Hepatocyte (in vitro differentiated cells): Measurements from ENCODE around the gene SNPH. TPM values are rescaled to one million over a fixed set of nuclear protein-coding genes. Genes with fewer than 3 reads are reported as not detected.
"Not testable (repeated sequence)": the region's sequence is repeated elsewhere in the genome, so short reads cannot be mapped to it uniquely, and the experiment has no call there.

Experiments used
- DNase-seq: peaks from one replicate; pipeline ENCODE4 v3.0.0-alpha.2; 2016; ENCODE audit warnings: low spot score
- H2AFZ ChIP-seq: fragments of 200-600 bp; sonication (generic); 2 replicates; pipeline ENCODE4 v1.6.0; 2016; ENCODE audit warnings: antibody characterized with exemption, mild to moderate bottlenecking
- H3K27ac ChIP-seq: fragments of 200-600 bp; sonication (generic); 2 replicates; pipeline ENCODE4 v1.5.1; 2016; ENCODE audit warnings: mild to moderate bottlenecking
- H3K27me3 ChIP-seq: fragments of 200-600 bp; sonication (generic); 2 replicates; pipeline ENCODE4 v1.6.1; 2016
- H3K36me3 ChIP-seq: fragments of 200-600 bp; sonication (generic); replicated peaks from 2 replicates; pipeline ENCODE4 v1.5.1; 2016; ENCODE audit warnings: low read depth; ENCODE audit not compliant: insufficient read depth
- H3K4me1 ChIP-seq: fragments of 200-600 bp; sonication (generic); 2 replicates; pipeline ENCODE4 v1.5.1; 2016; ENCODE audit warnings: mild to moderate bottlenecking, moderate library complexity; ENCODE audit not compliant: insufficient read depth
- H3K4me2 ChIP-seq: fragments of 200-600 bp; sonication (generic); 2 replicates; pipeline ENCODE4 v1.6.0; 2016
- H3K4me3 ChIP-seq: fragments of 200-600 bp; sonication (generic); 2 replicates; pipeline ENCODE4 v1.5.1; 2016; ENCODE audit warnings: mild to moderate bottlenecking
- H3K79me2 ChIP-seq: fragments of 200-600 bp; sonication (generic); 2 replicates; pipeline ENCODE4 v1.6.0; 2017; ENCODE audit warnings: mild to moderate bottlenecking
- H3K9me2 ChIP-seq: fragments of 200-600 bp; sonication (generic); replicated peaks from 2 replicates; pipeline ENCODE4 v1.6.0; 2017; ENCODE audit warnings: mild to moderate bottlenecking; ENCODE audit not compliant: insufficient read depth
- H3K9me3 ChIP-seq: fragments of 200-600 bp; sonication (generic); 2 replicates; pipeline ENCODE4 v1.5.1; 2016; ENCODE audit warnings: low read depth, mild to moderate bottlenecking
- H4K20me1 ChIP-seq: fragments of 200-600 bp; sonication (generic); 2 replicates; pipeline ENCODE4 v1.6.0; 2016; ENCODE audit warnings: mild to moderate bottlenecking; ENCODE audit not compliant: insufficient read depth, poor library complexity, severe bottlenecking
- EZH2 ChIP-seq: fragments of 200-600 bp; sonication (generic); IDR thresholded peaks from 2 replicates; pipeline ENCODE4 v1.6.1; 2016; ENCODE audit warnings: antibody characterized with exemption, mild to moderate bottlenecking, borderline replicate concordance
- EZH2phosphoT487 ChIP-seq: fragments of 200-600 bp; sonication (generic); IDR thresholded peaks from one replicate; pipeline ENCODE4 v1.6.1; 2018; ENCODE audit warnings: antibody characterized with exemption, mild to moderate bottlenecking, low read depth, moderate library complexity; ENCODE audit not compliant: unreplicated experiment, severe bottlenecking
- WGBS: methylation state at CpG from one replicate; pipeline ENCODE4 v1.1.6; 2016; ENCODE audit warnings: low lambda C conversion rate; ENCODE audit errors: missing lambda C conversion rate; 5-methylcytosine and 5-hydroxymethylcytosine counted together
- polyA plus RNA-seq: library from polyadenylated mRNA; unstranded; fragments of >200 nt; fragmentation: Nextera tagmentation; extraction: Ambion mirVana; gene quantifications from 2 replicates; pipeline ENCODE4 v1.2.1, GENCODE V29; 2016
- total RNA-seq: library from RNA; depleted of rRNA; stranded (reverse); fragments of >200 nt; gene quantifications from 2 replicates; pipeline ENCODE4 v1.2.3, GENCODE V29; 2014
- TF ChIP-seq, protein P1 (sequence below): fragments of 200-600 bp; sonication (generic); IDR thresholded peaks from 2 replicates; pipeline ENCODE4 v1.5.1; 2016; ENCODE audit warnings: antibody characterized with exemption, mild to moderate bottlenecking; ENCODE audit not compliant: poor library complexity

The SNPH gene
- total and polyA plus RNA-seq, 2 experiments from 2014 or later = 2.3 to 3.7 TPM

DNA sequence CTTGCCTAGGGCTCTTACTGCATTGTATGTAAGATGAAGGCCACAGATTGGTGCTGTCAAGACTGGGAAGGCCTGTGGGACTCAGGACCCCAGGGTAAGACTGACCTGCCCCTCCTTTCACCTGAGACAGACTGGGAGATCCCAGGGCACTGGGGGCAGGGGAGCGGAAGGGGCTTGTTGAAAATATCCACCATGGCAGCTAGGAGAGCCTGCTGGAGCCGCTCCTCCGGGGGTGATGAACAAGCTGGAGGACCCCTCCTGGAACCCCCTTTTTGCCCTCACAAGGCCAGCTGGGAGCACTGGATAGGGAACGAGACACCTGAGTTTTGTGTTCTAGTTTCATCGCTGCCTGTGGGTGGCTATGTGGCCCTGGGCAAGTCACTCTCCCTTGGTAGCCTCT lies 72.0 kb downstream of the SNPH start:
- DNase-seq = no peak
- no peaks in the 10 kb centered on the region for H3K36me3 ChIP-seq
- WGBS = 95% methylated on average over 5 of the region's 5 CpGs
- no peaks in the 10 kb centered on the region for H3K4me1 ChIP-seq
- H3K27me3 ChIP-seq = no peaks in the 10 kb centered on the region
- H3K9me3 ChIP-seq = no peaks in the 10 kb centered on the region
- no peaks in the 10 kb centered on the region for H4K20me1 ChIP-seq
- no peak overlapping the region for H3K4me2 ChIP-seq
- TF ChIP-seq EZH2phosphoT487 (no peak), EZH2 (no peak)
- TF ChIP-seq, protein P1, sequence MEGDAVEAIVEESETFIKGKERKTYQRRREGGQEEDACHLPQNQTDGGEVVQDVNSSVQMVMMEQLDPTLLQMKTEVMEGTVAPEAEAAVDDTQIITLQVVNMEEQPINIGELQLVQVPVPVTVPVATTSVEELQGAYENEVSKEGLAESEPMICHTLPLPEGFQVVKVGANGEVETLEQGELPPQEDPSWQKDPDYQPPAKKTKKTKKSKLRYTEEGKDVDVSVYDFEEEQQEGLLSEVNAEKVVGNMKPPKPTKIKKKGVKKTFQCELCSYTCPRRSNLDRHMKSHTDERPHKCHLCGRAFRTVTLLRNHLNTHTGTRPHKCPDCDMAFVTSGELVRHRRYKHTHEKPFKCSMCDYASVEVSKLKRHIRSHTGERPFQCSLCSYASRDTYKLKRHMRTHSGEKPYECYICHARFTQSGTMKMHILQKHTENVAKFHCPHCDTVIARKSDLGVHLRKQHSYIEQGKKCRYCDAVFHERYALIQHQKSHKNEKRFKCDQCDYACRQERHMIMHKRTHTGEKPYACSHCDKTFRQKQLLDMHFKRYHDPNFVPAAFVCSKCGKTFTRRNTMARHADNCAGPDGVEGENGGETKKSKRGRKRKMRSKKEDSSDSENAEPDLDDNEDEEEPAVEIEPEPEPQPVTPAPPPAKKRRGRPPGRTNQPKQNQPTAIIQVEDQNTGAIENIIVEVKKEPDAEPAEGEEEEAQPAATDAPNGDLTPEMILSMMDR = no peak
- H2AFZ ChIP-seq = no peak overlapping the region
- H3K4me3 ChIP-seq = no peak overlapping the region
- H3K79me2 ChIP-seq = no peaks in the 10 kb centered on the region
- no peak overlapping the region for H3K27ac ChIP-seq
- H3K9me2 ChIP-seq = no peaks in the 10 kb centered on the region

- no peak overlapping the region for H3K27ac ChIP-seq
- 96% methylated on average over 4 of the region's 4 CpGs for WGBS
- no peaks in the 10 kb centered on the region for H3K36me3 ChIP-seq
- no peak for DNase-seq
- TF ChIP-seq EZH2phosphoT487 (no peak), EZH2 (no peak)
- TF ChIP-seq, protein P1 = no peak
- no peaks in the 10 kb centered on the region for H3K9me3 ChIP-seq
- no peaks in the 10 kb centered on the region for H3K9me2 ChIP-seq
- H2AFZ ChIP-seq = no peak overlapping the region
- no peak overlapping the region for H3K4me2 ChIP-seq
- H3K4me3 ChIP-seq = no peak overlapping the region
- no peaks in the 10 kb centered on the region for H3K79me2 ChIP-seq
- no peaks in the 10 kb centered on the region for H3K4me1 ChIP-seq
- no peaks in the 10 kb centered on the region for H3K27me3 ChIP-seq
- H4K20me1 ChIP-seq = no peaks in the 10 kb centered on the region
Observed at GRCh38 chr20:1338801-1339200, 72.7 kb downstream of the SNPH start.

GRCh38 chr20:1341561-1342265 lies 75.6 kb downstream of the SNPH start:
- Histone ChIP-seq H2AFZ (no peak overlapping the region), H3K4me1 (no peaks in the 10 kb centered on the region), H4K20me1 (no peaks in the 10 kb centered on the region), H3K4me3 (no peak overlapping the region), H3K36me3 (no peaks in the 10 kb centered on the region), H3K9me2 (no peaks in the 10 kb centered on the region), H3K27me3 (no peaks in the 10 kb centered on the region), H3K79me2 (no peaks in the 10 kb centered on the region), H3K4me2 (no peak overlapping the region), H3K27ac (no peak overlapping the region), H3K9me3 (no peaks in the 10 kb centered on the region)
- TF ChIP-seq, protein P1 = no peak
- TF ChIP-seq EZH2 (no peak), EZH2phosphoT487 (no peak)
- no peak for DNase-seq
- WGBS = 93% methylated on average over 5 of the region's 5 CpGs

DNA sequence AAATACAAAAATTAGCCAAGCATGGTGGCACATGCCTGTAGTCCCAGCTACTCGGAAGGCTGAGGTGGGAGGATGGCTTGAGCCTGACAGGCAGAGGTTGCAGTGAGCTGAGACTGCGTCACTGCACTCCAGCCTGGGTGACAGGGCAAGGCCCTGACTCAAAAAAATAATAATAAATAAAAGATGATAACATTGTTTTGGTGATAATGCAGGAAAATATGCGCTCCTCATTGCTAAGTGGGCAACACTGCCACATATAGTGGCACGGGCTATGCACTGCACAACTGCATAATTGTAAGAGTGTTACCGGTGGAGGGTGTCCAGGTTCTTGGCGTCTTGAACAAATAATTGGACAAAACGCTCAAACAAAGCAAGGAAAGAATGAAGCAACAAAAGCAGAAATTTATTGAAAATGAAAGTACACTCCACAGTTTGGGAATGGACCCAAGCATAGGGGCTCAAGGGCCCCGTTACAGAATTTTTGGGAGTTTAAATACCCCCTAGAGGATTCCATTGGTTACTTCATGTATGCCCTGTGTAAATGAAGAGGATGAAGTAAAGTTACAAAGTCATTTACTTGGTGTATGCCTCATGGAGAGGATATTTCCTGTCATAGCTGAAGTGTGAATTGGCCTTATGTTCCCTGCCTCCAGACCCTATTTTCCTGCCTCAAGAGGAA lies 77.5 kb downstream of the SNPH start:
- H3K36me3 ChIP-seq, H3K9me3 ChIP-seq, DNase-seq, H3K27me3 ChIP-seq, H3K27ac ChIP-seq, H3K79me2 ChIP-seq, H3K4me2 ChIP-seq, H4K20me1 ChIP-seq, H3K4me1 ChIP-seq, H2AFZ ChIP-seq, H3K9me2 ChIP-seq, H3K4me3 ChIP-seq: not testable (repeated sequence)
- WGBS = 94% methylated on average over 8 of the region's 8 CpGs
